GM12878 (cell line): ENCODE results near the gene ISL2. TPM values are rescaled to one million over a fixed set of nuclear protein-coding genes. Genes with fewer than 3 reads are reported as not detected.

Experiments
- ATAC-seq: fragments of 200-7000 bp; cut with Tn5 transposase; 3 replicates; pipeline ENCODE4 v1.9.1; 2020; ENCODE audit warnings: mild to moderate bottlenecking, moderate library complexity
- BruUV-seq: library from RNA; stranded (reverse); fragments of 400-500 nt; replicated peaks from 2 replicates; lab custom pipeline; 2021; lab: Mats Ljungman, UMichigan
- CTCF ChIA-PET: fragments of 300-600 bp; sonication (Branson Sonifier 250); formaldehyde crosslinking; extraction: SDS; loops from one replicate; lab custom pipeline; 2021; ENCODE audit warnings: inconsistent platforms; lab: Yijun Ruan, JAX
- POLR2A ChIA-PET: fragments of 350-600 bp; formaldehyde crosslinking; extraction: SDS; loops from one replicate; lab custom pipeline; 2021; ENCODE audit warnings: inconsistent platforms; lab: Charles Lee
- RAD21 ChIA-PET: fragments of 300-600 bp; sonication (Branson Sonifier 250); formaldehyde crosslinking; loops from one replicate; lab custom pipeline; 2023; ENCODE audit warnings: antibody characterized with exemption; ENCODE audit not compliant: unreplicated experiment; lab: Charles Lee
- SMC1A ChIA-PET: fragments of 300-600 bp; sonication (Branson Sonifier 250); formaldehyde crosslinking; loops from one replicate; lab custom pipeline; 2023; ENCODE audit not compliant: unreplicated experiment, uncharacterized antibody; lab: Charles Lee
- DNase-seq: peaks from one replicate; pipeline ENCODE4 v3.0.0-alpha.2; 2011; ENCODE audit warnings: low read depth, low spot score
- FAIRE-seq: peaks from 3 replicates; lab custom pipeline; 2011; peaks lifted over from hg19 to GRCh38; lab: Jason Lieb, UNC
- H2AFZ ChIP-seq: 2 replicates; pipeline ENCODE4 v1.6.0; 2011; ENCODE audit warnings: low read depth, low read length, control low read depth; ENCODE audit not compliant: control insufficient read depth
- H3K27ac ChIP-seq: 2 replicates; pipeline ENCODE4 v1.5.1; 2011; ENCODE audit warnings: control low read depth; ENCODE audit not compliant: control insufficient read depth, insufficient read depth
- H3K27me3 ChIP-seq, 2 experiments: replicated peaks in 1 of 2; 2 replicates each; pipeline versions ENCODE4 v1.6.0 to v1.6.1; 2011; ENCODE audit warnings: low read length in 1 of 2; ENCODE audit not compliant: control insufficient read depth in 2 of 2, insufficient read depth in 2 of 2
- H3K36me3 ChIP-seq, 2 experiments: 2 replicates each; pipeline ENCODE4 v1.5.1; 2011; ENCODE audit warnings: low read length in 1 of 2; ENCODE audit not compliant: control insufficient read depth in 2 of 2, insufficient read depth in 2 of 2
- H3K4me1 ChIP-seq: 2 replicates; pipeline ENCODE4 v1.6.1; 2011; ENCODE audit warnings: mild to moderate bottlenecking, low read length, moderate library complexity, mixed read lengths; ENCODE audit not compliant: control insufficient read depth, insufficient read depth
- H3K4me2 ChIP-seq: 2 replicates; pipeline ENCODE4 v1.6.0; 2011; ENCODE audit warnings: control low read depth; ENCODE audit not compliant: control insufficient read depth, insufficient read depth
- H3K4me3 ChIP-seq: fragments of 200-600 bp; sonication (generic); 2 replicates; pipeline ENCODE4 v1.5.1; 2016
- H3K79me2 ChIP-seq: 2 replicates; pipeline ENCODE4 v1.6.0; 2011; ENCODE audit warnings: low read length; ENCODE audit not compliant: control insufficient read depth, insufficient read depth
- H3K9ac ChIP-seq: 2 replicates; pipeline ENCODE4 v1.8.0; 2011; ENCODE audit warnings: low read length, control low read depth, mixed read lengths; ENCODE audit not compliant: control insufficient read depth, insufficient read depth
- H3K9me3 ChIP-seq: replicated peaks from 3 replicates; pipeline ENCODE4 v1.5.1; 2011; ENCODE audit warnings: mild to moderate bottlenecking, low read length; ENCODE audit not compliant: control insufficient read depth, insufficient read depth
- H4K20me1 ChIP-seq: 2 replicates; pipeline ENCODE4 v1.6.0; 2011; ENCODE audit not compliant: control insufficient read depth, insufficient read depth
- ATF7 ChIP-seq: fragments of 450-650 bp; IDR thresholded peaks from 2 replicates; pipeline ENCODE4 v1.6.1; 2016; ENCODE audit warnings: low read depth, mild to moderate bottlenecking
- BMI1 ChIP-seq: fragments of 450-650 bp; IDR thresholded peaks from 2 replicates; pipeline ENCODE4 v1.6.1; 2016; ENCODE audit warnings: mild to moderate bottlenecking, moderate library complexity, borderline replicate concordance
- BRCA1 ChIP-seq: IDR thresholded peaks from 2 replicates; pipeline ENCODE4 v1.6.1; 2011; ENCODE audit warnings: low read depth, low read length, improper control_type of control experiment
- CBX3 ChIP-seq: fragments of 200-600 bp; sonication (generic); IDR thresholded peaks from 2 replicates; pipeline ENCODE4 v1.6.1; 2016; ENCODE audit warnings: low read depth, borderline replicate concordance
- CBX5 ChIP-seq: sonication (generic); IDR thresholded peaks from 2 replicates; pipeline ENCODE4 v1.6.1; 2016; ENCODE audit warnings: low read depth, moderate library complexity, mild to moderate bottlenecking, inconsistent platforms
- CREM ChIP-seq: IDR thresholded peaks from 2 replicates; pipeline ENCODE4 v1.6.1; 2014; ENCODE audit warnings: antibody characterized with exemption, low read depth
- FOXK2 ChIP-seq: fragments of 450-650 bp; IDR thresholded peaks from 2 replicates; pipeline ENCODE4 v1.6.1; 2017; ENCODE audit warnings: mild to moderate bottlenecking, moderate library complexity
- FOXM1 ChIP-seq: IDR thresholded peaks from 2 replicates; pipeline ENCODE4 v1.6.1; 2012; ENCODE audit warnings: low read depth, mild to moderate bottlenecking, inconsistent platforms, low read length, moderate library complexity
- IKZF2 ChIP-seq, 2 experiments: fragments of 450-650 bp; IDR thresholded peaks; 2 replicates each; pipeline ENCODE4 v1.6.1; 2017; ENCODE audit warnings: mild to moderate bottlenecking in 2 of 2, moderate library complexity in 2 of 2
- JUNB ChIP-seq: IDR thresholded peaks from 2 replicates; pipeline ENCODE4 v1.6.1; 2016; ENCODE audit warnings: antibody characterized with exemption, mild to moderate bottlenecking
- JUND ChIP-seq: IDR thresholded peaks from 2 replicates; pipeline ENCODE4 v1.6.1; 2012; ENCODE audit warnings: low read depth, mild to moderate bottlenecking, low read length, improper control_type of control experiment, moderate library complexity
- MTA3 ChIP-seq: IDR thresholded peaks from 2 replicates; pipeline ENCODE4 v1.6.1; 2012; ENCODE audit warnings: low read length, inconsistent platforms, borderline replicate concordance
- NFIC ChIP-seq: IDR thresholded peaks from 2 replicates; pipeline ENCODE4 v1.6.1; 2012; ENCODE audit warnings: low read depth, mild to moderate bottlenecking, inconsistent platforms, low read length, moderate library complexity
- NRF1 ChIP-seq: conservative IDR thresholded peaks from 2 replicates; pipeline ENCODE4 v1.6.1; 2011; ENCODE audit warnings: mild to moderate bottlenecking, low read depth, low read length, improper control_type of control experiment
- PAX8 ChIP-seq: fragments of 450-650 bp; IDR thresholded peaks from 2 replicates; pipeline ENCODE4 v1.6.1; 2017; ENCODE audit warnings: mild to moderate bottlenecking, moderate library complexity
- POLR2AphosphoS2 ChIP-seq: IDR thresholded peaks from 2 replicates; pipeline ENCODE4 v1.6.1; 2011; ENCODE audit warnings: low read depth, mild to moderate bottlenecking, low read length, improper control_type of control experiment, moderate library complexity
- RELA ChIP-seq: fragments of 450-650 bp; IDR thresholded peaks from 2 replicates; pipeline ENCODE4 v1.8.0; 2014; ENCODE audit warnings: borderline replicate concordance; ENCODE audit not compliant: partially characterized antibody
- SMARCA5 ChIP-seq: fragments of 450-650 bp; IDR thresholded peaks from 2 replicates; pipeline ENCODE4 v1.6.1; 2017; ENCODE audit warnings: mild to moderate bottlenecking
- ZSCAN29 ChIP-seq: fragments of 450-650 bp; IDR thresholded peaks from 2 replicates; pipeline ENCODE4 v1.6.1; 2017; ENCODE audit warnings: mild to moderate bottlenecking, moderate library complexity
- WGBS: methylation state at CpG from one replicate; pipeline ENCODE4 v1.1.6; 2016; ENCODE audit warnings: low lambda C conversion rate; ENCODE audit not compliant: insufficient replicate concordance, insufficient coverage; ENCODE audit errors: missing lambda C conversion rate; 5-methylcytosine and 5-hydroxymethylcytosine counted together
- in situ Hi-C: fragments of 300-500 bp; cut with MboI; formaldehyde crosslinking; loops from 9 replicates; pipeline ENCODE4 v1.14.3; 2018; ENCODE audit warnings: mixed read lengths
- intact Hi-C: fragments of 100-400 bp; cut with micrococcal nuclease; formaldehyde crosslinking; loops from one replicate; pipeline ENCODE4 v1.14.2; 2022; ENCODE audit not compliant: unreplicated experiment
- polyA plus RNA-seq, 11 experiments: library from polyadenylated mRNA; depleted of rRNA in 4 of 11; unstranded in 6 of 11; stranded (reverse) in 5 of 11; fragments of >200 nt; fragmentation: Nextera tagmentation in 4 of 11; fragmentation: Illumina TruSeq in 1 of 11; extraction: Ambion mirVana in 4 of 11; extraction: Trizol in 1 of 11; gene quantifications; 1 replicate in 1 of 11; 2 replicates in 10 of 11; pipeline versions ENCODE4 v1.2.1 to v1.2.3, GENCODE V29; 2011 to 2016; ENCODE audit warnings: inconsistent platforms in 2 of 11, missing spikeins in 2 of 11, low read depth in 1 of 11
- total RNA-seq, 4 experiments: library from RNA; depleted of rRNA in 3 of 4; stranded (reverse); fragments of >200 nt in 3 of 4; fragmentation: Illumina TruSeq in 1 of 4; extraction: Trizol in 1 of 4; gene quantifications; 2 replicates each; pipeline versions ENCODE4 v1.2.1 to v1.2.3, GENCODE V29; 2013 to 2021
- TF ChIP-seq, protein P1 (sequence below): fragments of 450-650 bp; IDR thresholded peaks from 2 replicates; pipeline ENCODE4 v1.6.1; 2017; ENCODE audit warnings: mild to moderate bottlenecking, moderate library complexity
- TF ChIP-seq, protein P2 (sequence below): fragments of 450-650 bp; IDR thresholded peaks from 2 replicates; pipeline ENCODE4 v1.6.1; 2014; ENCODE audit warnings: mild to moderate bottlenecking

ISL2 gene
- total and polyA plus RNA-seq, 10 of the 15 experiments (the other 5 are each of a cell fraction or from before 2014, with no cell fraction given), result 0.05 to 0.26 (median 0.08) TPM; not detected in 7

DNA sequence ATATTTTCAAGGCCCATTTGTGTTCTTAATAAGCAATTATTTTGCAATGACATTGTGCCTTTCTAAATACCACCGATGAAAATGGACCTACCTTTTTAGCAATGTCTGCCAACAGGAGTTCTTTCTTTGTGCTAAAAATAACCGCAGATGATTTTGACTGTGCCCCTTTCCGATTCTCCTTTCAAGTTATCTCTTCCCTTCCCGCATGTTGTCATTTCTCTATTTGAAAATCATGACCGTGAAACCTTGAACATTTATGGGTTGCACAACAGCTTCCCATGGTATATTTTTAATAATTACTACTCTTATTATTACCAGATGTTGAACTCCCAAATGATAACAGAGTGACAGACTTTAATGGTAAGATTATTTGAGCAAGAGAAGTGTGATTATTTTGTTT, 15.0 kb upstream of the ISL2 start:
- ChIA-PET POLR2A (no interaction called here), SMC1A (no interaction called here)

DNA sequence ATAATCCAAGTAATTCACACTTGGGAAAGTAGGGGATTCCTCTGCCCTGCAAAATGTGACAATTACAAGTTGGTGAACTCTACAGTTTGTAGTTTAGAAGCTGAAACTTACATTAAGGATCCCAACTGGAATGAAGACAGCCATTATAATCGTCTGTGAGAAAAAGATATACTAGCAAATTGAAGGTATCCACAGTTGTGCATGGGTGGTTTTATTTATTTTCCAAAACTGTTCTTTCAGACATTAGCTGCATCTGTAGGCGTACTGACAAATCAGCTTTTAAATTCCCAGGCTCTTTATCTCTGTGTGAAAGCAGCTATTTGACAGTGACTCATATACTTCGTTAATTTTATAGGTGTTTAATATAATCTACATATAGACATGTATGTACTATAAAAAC, 12.5 kb upstream of the ISL2 start:
- POLR2A ChIA-PET, result no interaction called here
- Histone ChIP-seq H3K4me3 (no peak overlapping the region), H3K79me2 (no peaks in the 10 kb centered on the region), H4K20me1 (no peaks in the 10 kb centered on the region), H3K27ac (no peak overlapping the region), H3K9me3 (no peaks in the 10 kb centered on the region), H3K36me3 (no peaks in the 10 kb centered on the region), H3K4me2 (no peak overlapping the region), H3K9ac (no peak overlapping the region), H3K4me1 (no peaks in the 10 kb centered on the region), H2AFZ (no peak overlapping the region), H3K27me3 (peaks cover 0 to 1% of the 10 kb centered on the region in 2 experiments; a peak in 2 of 4 replicates)
- ATAC-seq (no peak), FAIRE-seq (no peak), DNase-seq (no peak)
- RAD21 ChIA-PET, result interaction anchor here (2.1 kb wide), 1 partner anchor 13 kb away, joined by 6 read pairs; the partner anchor contains the start of gene ETFA
- intact Hi-C loops, result no loop called here
- SMC1A ChIA-PET, result no interaction called here
- BruUV-seq, result no TSS peak
- CTCF ChIA-PET, result interaction anchor here (1.0 to 1.5 kb wide), 3 partner anchors 9 to 133 kb away, joined by 3 read pairs; no protein-coding TSS in a partner anchor
- WGBS, result 28% methylated on average over 3 of the region's 3 CpGs
- in situ Hi-C loops, result no loop called here
- TF ChIP-seq, protein P1, sequence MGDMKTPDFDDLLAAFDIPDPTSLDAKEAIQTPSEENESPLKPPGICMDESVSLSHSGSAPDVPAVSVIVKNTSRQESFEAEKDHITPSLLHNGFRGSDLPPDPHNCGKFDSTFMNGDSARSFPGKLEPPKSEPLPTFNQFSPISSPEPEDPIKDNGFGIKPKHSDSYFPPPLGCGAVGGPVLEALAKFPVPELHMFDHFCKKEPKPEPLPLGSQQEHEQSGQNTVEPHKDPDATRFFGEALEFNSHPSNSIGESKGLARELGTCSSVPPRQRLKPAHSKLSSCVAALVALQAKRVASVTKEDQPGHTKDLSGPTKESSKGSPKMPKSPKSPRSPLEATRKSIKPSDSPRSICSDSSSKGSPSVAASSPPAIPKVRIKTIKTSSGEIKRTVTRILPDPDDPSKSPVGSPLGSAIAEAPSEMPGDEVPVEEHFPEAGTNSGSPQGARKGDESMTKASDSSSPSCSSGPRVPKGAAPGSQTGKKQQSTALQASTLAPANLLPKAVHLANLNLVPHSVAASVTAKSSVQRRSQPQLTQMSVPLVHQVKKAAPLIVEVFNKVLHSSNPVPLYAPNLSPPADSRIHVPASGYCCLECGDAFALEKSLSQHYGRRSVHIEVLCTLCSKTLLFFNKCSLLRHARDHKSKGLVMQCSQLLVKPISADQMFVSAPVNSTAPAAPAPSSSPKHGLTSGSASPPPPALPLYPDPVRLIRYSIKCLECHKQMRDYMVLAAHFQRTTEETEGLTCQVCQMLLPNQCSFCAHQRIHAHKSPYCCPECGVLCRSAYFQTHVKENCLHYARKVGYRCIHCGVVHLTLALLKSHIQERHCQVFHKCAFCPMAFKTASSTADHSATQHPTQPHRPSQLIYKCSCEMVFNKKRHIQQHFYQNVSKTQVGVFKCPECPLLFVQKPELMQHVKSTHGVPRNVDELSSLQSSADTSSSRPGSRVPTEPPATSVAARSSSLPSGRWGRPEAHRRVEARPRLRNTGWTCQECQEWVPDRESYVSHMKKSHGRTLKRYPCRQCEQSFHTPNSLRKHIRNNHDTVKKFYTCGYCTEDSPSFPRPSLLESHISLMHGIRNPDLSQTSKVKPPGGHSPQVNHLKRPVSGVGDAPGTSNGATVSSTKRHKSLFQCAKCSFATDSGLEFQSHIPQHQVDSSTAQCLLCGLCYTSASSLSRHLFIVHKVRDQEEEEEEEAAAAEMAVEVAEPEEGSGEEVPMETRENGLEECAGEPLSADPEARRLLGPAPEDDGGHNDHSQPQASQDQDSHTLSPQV, result no peak
- TF ChIP-seq IKZF2 (IDR thresholded peaks at IDR 0.05) (no peak), RELA (no peak), ZSCAN29 (no peak), BMI1 (no peak), JUNB (no peak), PAX8 (no peak), ATF7 (no peak)

More for the DNA sequence above, 15.0 kb upstream of the ISL2 start:
- H3K4me1 ChIP-seq, result no peaks in the 10 kb centered on the region
- 42% methylated on average over 5 of the region's 5 CpGs for WGBS
- H3K27me3 ChIP-seq, result peaks cover 0 to 1% of the 10 kb centered on the region in 2 experiments; a peak in 2 of 4 replicates
- H4K20me1 ChIP-seq, result no peaks in the 10 kb centered on the region
- FAIRE-seq (no peak), ATAC-seq (no peak), DNase-seq (no peak)
- no peaks in the 10 kb centered on the region for H3K36me3 ChIP-seq
- RAD21 ChIA-PET, result no interaction called here
- no peak overlapping the region for H3K4me3 ChIP-seq
- BruUV-seq, result no TSS peak
- no peaks in the 10 kb centered on the region for H3K9me3 ChIP-seq
- TF ChIP-seq POLR2AphosphoS2, result no peak
- TF ChIP-seq CBX5, result no peak
- TF ChIP-seq CBX3, result no peak
- TF ChIP-seq SMARCA5, result no peak
- no peak for TF ChIP-seq CREM
- TF ChIP-seq FOXK2, result no peak
- TF ChIP-seq FOXM1, result no peak
- TF ChIP-seq, protein P2, sequence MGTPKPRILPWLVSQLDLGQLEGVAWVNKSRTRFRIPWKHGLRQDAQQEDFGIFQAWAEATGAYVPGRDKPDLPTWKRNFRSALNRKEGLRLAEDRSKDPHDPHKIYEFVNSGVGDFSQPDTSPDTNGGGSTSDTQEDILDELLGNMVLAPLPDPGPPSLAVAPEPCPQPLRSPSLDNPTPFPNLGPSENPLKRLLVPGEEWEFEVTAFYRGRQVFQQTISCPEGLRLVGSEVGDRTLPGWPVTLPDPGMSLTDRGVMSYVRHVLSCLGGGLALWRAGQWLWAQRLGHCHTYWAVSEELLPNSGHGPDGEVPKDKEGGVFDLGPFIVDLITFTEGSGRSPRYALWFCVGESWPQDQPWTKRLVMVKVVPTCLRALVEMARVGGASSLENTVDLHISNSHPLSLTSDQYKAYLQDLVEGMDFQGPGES, result no peak
- no peak for TF ChIP-seq NRF1
- TF ChIP-seq BRCA1, result no peak
- no peak for TF ChIP-seq NFIC
- no peak for TF ChIP-seq MTA3
- no peak for TF ChIP-seq JUND
- H2AFZ ChIP-seq, result no peak overlapping the region
- H3K4me2 ChIP-seq, result no peak overlapping the region
- H3K79me2 ChIP-seq, result no peaks in the 10 kb centered on the region
- intact Hi-C loops, result no loop called here
- H3K9ac ChIP-seq, result no peak overlapping the region
- no peak overlapping the region for H3K27ac ChIP-seq
- in situ Hi-C loops, result no loop called here
- CTCF ChIA-PET, result no interaction called here
